Caco-2 (cell line): ENCODE data around the gene GALNTL6. TPM values are rescaled to one million over a fixed set of nuclear protein-coding genes. Genes with fewer than 3 reads are reported as not detected.
"Not testable (repeated sequence)": the region's sequence is repeated elsewhere in the genome, so short reads cannot be mapped to it uniquely, and the experiment has no call there.

Experiments used
- BruUV-seq: library from RNA; stranded (reverse); fragments of 400-500 nt; replicated peaks from 2 replicates; lab custom pipeline; 2021; lab: Mats Ljungman, UMichigan
- CTCF ChIA-PET: fragments of 300-600 bp; sonication (Branson Sonifier 250); formaldehyde crosslinking; loops from one replicate; lab custom pipeline; 2022; ENCODE audit warnings: antibody characterized with exemption; lab: Charles Lee
- POLR2A ChIA-PET: fragments of 300-600 bp; sonication (Branson Sonifier 250); formaldehyde crosslinking; loops from one replicate; lab custom pipeline; 2022; ENCODE audit warnings: antibody characterized with exemption; lab: Charles Lee
- DNase-seq, 2 experiments: peaks; one replicate each; pipeline versions ENCODE4 v3.0.0 to v3.0.0-alpha.2; 2020 to 2022
- H3K27me3 ChIP-seq: replicated peaks from 2 replicates; pipeline ENCODE4 v1.6.0; 2011; ENCODE audit warnings: low read length; ENCODE audit not compliant: control insufficient read depth, insufficient read depth
- H3K36me3 ChIP-seq: 2 replicates; pipeline ENCODE4 v1.5.1; 2011; ENCODE audit warnings: low read length; ENCODE audit not compliant: control insufficient read depth, insufficient read depth
- H3K4me1 ChIP-seq: fragments of 250-450 bp; sonication (Bioruptor Pico); 2 replicates; pipeline ENCODE4 v1.5.1; 2020; ENCODE audit warnings: mild to moderate bottlenecking
- H3K4me3 ChIP-seq: 2 replicates; pipeline ENCODE4 v1.5.1; 2011; ENCODE audit warnings: low read depth, mild to moderate bottlenecking, control low read depth, low read length
- H3K9me3 ChIP-seq: fragments of 250-450 bp; sonication (Bioruptor Pico); 2 replicates; pipeline ENCODE4 v1.5.1; 2020; ENCODE audit warnings: mild to moderate bottlenecking, moderate library complexity
- H3K27ac Mint-ChIP-seq: one replicate; pipeline ENCODE4 v1.8.0; 2022; ENCODE audit warnings: mixed read lengths; ENCODE audit not compliant: unreplicated experiment
- H3K27me3 Mint-ChIP-seq: one replicate; pipeline ENCODE4 v1.8.0; 2022; ENCODE audit warnings: mixed read lengths; ENCODE audit not compliant: insufficient read depth, unreplicated experiment
- H3K36me3 Mint-ChIP-seq: one replicate; pipeline ENCODE4 v1.8.0; 2022; ENCODE audit warnings: mild to moderate bottlenecking, mixed read lengths; ENCODE audit not compliant: insufficient read depth, unreplicated experiment
- H3K4me1 Mint-ChIP-seq: one replicate; pipeline ENCODE4 v1.8.0; 2022; ENCODE audit warnings: low read depth, mixed read lengths; ENCODE audit not compliant: unreplicated experiment
- H3K4me3 Mint-ChIP-seq: one replicate; pipeline ENCODE4 v1.8.0; 2022; ENCODE audit warnings: mild to moderate bottlenecking, moderate library complexity, mixed read lengths; ENCODE audit not compliant: unreplicated experiment
- H3K9me3 Mint-ChIP-seq: one replicate; pipeline ENCODE4 v1.8.0; 2022; ENCODE audit warnings: mixed read lengths; ENCODE audit not compliant: unreplicated experiment
- CTCF ChIP-seq, 2 experiments: fragments of 200-600 bp in 1 of 2; IDR thresholded peaks; 1 replicate in 1 of 2; 2 replicates in 1 of 2; pipeline versions ENCODE4 v1.5.1 to v1.8.0; 2011 to 2022; ENCODE audit warnings: antibody characterized with exemption in 1 of 2, control low read depth in 1 of 2, inconsistent platforms in 1 of 2, low read depth in 1 of 2, low read length in 1 of 2, mild to moderate bottlenecking in 1 of 2, moderate library complexity in 1 of 2; ENCODE audit not compliant: insufficient read depth in 1 of 2, severe bottlenecking in 1 of 2, unreplicated experiment in 1 of 2
- intact Hi-C: fragments of 100-400 bp; cut with micrococcal nuclease; formaldehyde crosslinking; loops from one replicate; pipeline ENCODE4 v1.10.0; 2022; ENCODE audit not compliant: unreplicated experiment
- total RNA-seq: library from RNA; stranded (reverse); gene quantifications from 2 replicates; pipeline ENCODE4 v1.2.3, GENCODE V29; 2022

The GALNTL6 gene
- total RNA-seq, 1 experiment from 2014 or later: not detected

GRCh38 chr4:172900900-172901299 is 1087.7 kb downstream of the GALNTL6 start:
- Mint-ChIP-seq H3K9me3 (peaks cover 3% of the 10 kb centered on the region), H3K27me3 (no peaks in the 10 kb centered on the region), H3K27ac (no peak overlapping the region), H3K36me3 (no peaks in the 10 kb centered on the region), H3K4me3 (no peak overlapping the region), H3K4me1 (no peaks in the 10 kb centered on the region)
- intact Hi-C loops: no loop called here
- Histone ChIP-seq H3K4me3 (no peak overlapping the region), H3K9me3 (peaks cover 23% of the 10 kb centered on the region), H3K36me3 (no peaks in the 10 kb centered on the region), H3K27me3 (no peaks in the 10 kb centered on the region), H3K4me1 (peaks cover 30% of the 10 kb centered on the region)
- no peak for TF ChIP-seq CTCF (IDR thresholded peaks at IDR 0.05; ENCODE audit: insufficient read depth in 1 of 2, low read depth in 1 of 2, low read length in 1 of 2, severe bottlenecking in 1 of 2, unreplicated experiment in 1 of 2)
- ChIA-PET CTCF (no interaction called here), POLR2A (no interaction called here)
- no TSS peak for BruUV-seq
- no peak for DNase-seq

DNA sequence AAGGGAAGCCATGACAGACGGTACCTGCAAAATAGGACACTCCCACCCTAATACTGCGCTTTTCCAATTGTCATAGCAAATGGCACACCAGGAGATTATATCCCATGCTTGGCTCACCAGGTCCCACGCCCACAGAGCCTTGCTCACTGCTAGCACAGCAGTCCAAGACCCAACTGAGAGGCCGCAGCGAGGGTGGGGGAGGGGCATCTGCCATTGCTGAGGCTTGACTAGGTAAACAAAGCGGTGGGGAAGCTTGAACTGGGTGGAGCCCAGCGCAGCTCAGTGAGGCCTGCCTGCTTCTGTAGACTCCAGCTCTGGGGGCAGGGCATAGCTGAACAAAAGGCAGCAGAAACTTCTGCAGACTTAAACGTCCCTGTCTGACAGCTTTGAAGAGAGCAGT is 1099.3 kb downstream of the GALNTL6 start:
- H3K9me3 ChIP-seq, POLR2A ChIA-PET, H3K4me1 Mint-ChIP-seq: not testable (repeated sequence)

DNA sequence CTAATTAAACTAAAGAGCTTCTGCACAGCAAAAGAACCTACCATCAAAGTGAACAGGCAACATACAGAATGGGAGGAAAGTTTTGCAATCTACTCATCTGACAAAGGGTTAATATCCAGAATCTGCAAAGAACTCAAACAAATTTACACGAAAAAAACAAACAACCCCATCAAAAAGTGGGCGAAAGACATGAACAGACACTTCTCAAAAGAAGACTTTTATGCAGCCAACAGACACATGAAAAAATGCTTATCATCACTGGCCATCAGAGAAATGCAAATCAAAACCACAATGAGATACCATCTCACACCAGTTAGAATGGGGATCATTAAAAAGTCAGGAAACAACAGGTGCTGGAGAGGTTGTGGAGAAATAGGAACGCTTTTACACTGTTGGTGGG is 1104.2 kb downstream of the GALNTL6 start:
- H3K9me3 ChIP-seq, H3K27me3 Mint-ChIP-seq, H3K36me3 Mint-ChIP-seq, DNase-seq, POLR2A ChIA-PET, intact Hi-C loops, H3K4me3 ChIP-seq, H3K36me3 ChIP-seq, H3K4me1 ChIP-seq, CTCF ChIA-PET, BruUV-seq, H3K27ac Mint-ChIP-seq, H3K4me3 Mint-ChIP-seq, H3K27me3 ChIP-seq, H3K4me1 Mint-ChIP-seq: not testable (repeated sequence)
- H3K9me3 Mint-ChIP-seq: peaks cover 26% of the 10 kb centered on the region

More for the DNA sequence above, 1099.3 kb downstream of the GALNTL6 start:
- H3K4me3 Mint-ChIP-seq, H3K27ac Mint-ChIP-seq, H3K4me3 ChIP-seq, H3K36me3 ChIP-seq, H3K36me3 Mint-ChIP-seq, H3K4me1 ChIP-seq, CTCF ChIA-PET, BruUV-seq, DNase-seq, H3K27me3 ChIP-seq, H3K27me3 Mint-ChIP-seq, intact Hi-C loops: not testable (repeated sequence)
- peaks cover 20% of the 10 kb centered on the region for H3K9me3 Mint-ChIP-seq

GRCh38 chr4:172919269-172919668 is 1106.1 kb downstream of the GALNTL6 start:
- H3K36me3 ChIP-seq: no peaks in the 10 kb centered on the region
- no peak for TF ChIP-seq CTCF (IDR thresholded peaks at IDR 0.05; ENCODE audit: insufficient read depth in 1 of 2, low read depth in 1 of 2, low read length in 1 of 2, severe bottlenecking in 1 of 2, unreplicated experiment in 1 of 2)
- Mint-ChIP-seq H3K27ac (no peak overlapping the region), H3K9me3 (peaks cover 16% of the 10 kb centered on the region), H3K4me3 (no peak overlapping the region), H3K27me3 (no peaks in the 10 kb centered on the region), H3K4me1 (no peaks in the 10 kb centered on the region), H3K36me3 (no peaks in the 10 kb centered on the region)
- ChIA-PET CTCF (no interaction called here), POLR2A (no interaction called here)
- DNase-seq: no peak
- intact Hi-C loops: no loop called here
- H3K4me3 ChIP-seq: no peak overlapping the region
- no peaks in the 10 kb centered on the region for H3K4me1 ChIP-seq
- H3K27me3 ChIP-seq: no peaks in the 10 kb centered on the region
- H3K9me3 ChIP-seq: no peaks in the 10 kb centered on the region
- BruUV-seq: no TSS peak
